Stimulated activated CD8-positive, alpha-beta memory T cell treated with anti-CD3 and anti-CD28 coated beads, Interleukin-4, amount 100 ng/mL, for 1 hour (primary cell): ENCODE results near the gene LCTL.
"Not testable (repeated sequence)": the region's sequence is repeated elsewhere in the genome, so short reads cannot be mapped to it uniquely, and the experiment has no call there.

Experiments used
- DNase-seq, 2 donors: peaks; one replicate each; pipeline ENCODE4 v3.0.0-alpha.2; 2020; ENCODE audit warnings: low read depth in 2 of 2, low spot score in 1 of 2

Gene LCTL

GRCh38 chr15:66503780-66504562 is 61.8 kb downstream of the LCTL start:
- DNase-seq, result no peak

GRCh38 chr15:66503041-66503648 is 62.7 kb downstream of the LCTL start:
- DNase-seq, result not testable (repeated sequence)

DNA sequence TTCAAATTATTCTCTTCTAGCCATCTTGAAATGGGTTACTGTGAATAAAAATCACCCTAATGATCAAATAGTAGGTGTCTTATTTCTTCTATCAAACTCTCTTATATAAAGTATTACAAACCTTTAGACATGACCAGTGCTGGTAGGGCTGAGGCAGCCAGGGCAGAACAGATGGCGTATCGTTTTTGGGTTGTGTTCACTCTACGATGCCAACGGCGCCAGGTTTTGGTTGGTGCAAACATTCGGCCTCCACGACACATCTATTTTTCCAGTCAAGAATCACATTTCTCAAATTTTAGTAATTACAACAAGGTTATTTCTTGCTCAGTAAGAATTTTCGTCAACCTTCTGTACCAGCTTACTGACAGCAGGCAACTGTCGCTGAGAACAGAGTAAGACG is 63.3 kb downstream of the LCTL start:
- DNase-seq, result no peak

- DNase-seq, result not testable (repeated sequence)
Measured at GRCh38 chr15:66500346-66500745, 65.5 kb downstream of the LCTL start.

DNA sequence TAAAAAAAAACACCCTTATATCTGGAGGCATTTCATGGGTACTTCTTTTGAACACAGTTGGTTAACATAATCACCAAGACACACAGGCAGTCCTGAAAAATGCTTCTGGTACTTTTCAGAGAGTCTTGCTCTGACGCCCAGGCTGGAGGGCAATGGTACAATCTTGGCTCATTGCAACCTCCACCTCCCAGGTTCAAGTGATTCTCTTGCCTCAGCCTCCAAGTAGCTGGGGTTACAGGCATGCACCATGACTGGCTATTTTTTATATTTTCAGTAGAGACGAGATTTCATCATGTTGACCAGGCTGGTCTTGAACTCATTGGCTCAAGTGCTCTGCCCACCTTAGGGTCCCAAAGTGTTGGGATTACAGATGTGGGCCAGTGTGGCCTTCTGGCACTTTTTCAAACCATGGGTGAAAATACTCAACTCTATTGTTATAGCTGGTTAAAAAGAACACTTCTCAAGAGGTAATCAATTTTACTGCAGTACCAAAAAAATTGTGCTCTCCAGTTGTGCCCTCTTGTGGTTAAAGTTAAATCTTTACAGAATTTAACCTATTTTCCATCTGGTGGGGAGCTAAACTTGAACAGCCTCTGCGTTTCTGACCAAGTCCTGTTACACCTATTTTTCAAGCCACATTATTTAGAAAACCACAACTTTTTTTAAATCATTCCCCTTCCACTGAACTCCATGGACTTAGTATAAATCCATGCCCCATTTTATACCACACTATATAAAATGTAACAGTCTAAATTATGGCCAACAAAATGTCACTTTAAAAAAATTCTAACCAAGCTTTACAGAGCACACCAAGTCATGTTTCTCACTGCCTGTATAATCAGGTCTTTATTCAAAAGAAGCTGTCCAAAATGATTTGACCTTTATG is 67.1 kb downstream of the LCTL start:
- DNase-seq, result no peak
